SK-N-SH treated with all-trans-retinoic acid at 6 μM for 48 hours (cell line): ENCODE data around the gene IL17REL.

Experiments used
- ZFP30 ChIP-seq: fragments of 450-650 bp; formaldehyde crosslinking; IDR thresholded peaks from 2 replicates; pipeline ENCODE4 v1.5.0; 2022; ENCODE audit warnings: mild to moderate bottlenecking, moderate library complexity
- TF ChIP-seq, protein P1 (sequence below): fragments of 250-450 bp; sonication (Bioruptor Pico); IDR thresholded peaks from 2 replicates; pipeline ENCODE4 v1.5.1; 2020; ENCODE audit warnings: low read depth, mild to moderate bottlenecking, moderate library complexity
- TF ChIP-seq, protein P2 (sequence below): fragments of 250-450 bp; sonication (Bioruptor Pico); IDR thresholded peaks from 2 replicates; pipeline ENCODE4 v1.5.1; 2021; ENCODE audit warnings: mild to moderate bottlenecking, moderate library complexity
- TF ChIP-seq, protein P3 (sequence below): fragments of 250-450 bp; sonication (Bioruptor Pico); IDR thresholded peaks from 2 replicates; pipeline ENCODE4 v1.8.0; 2020; ENCODE audit warnings: mild to moderate bottlenecking, moderate library complexity, borderline replicate concordance

DNA sequence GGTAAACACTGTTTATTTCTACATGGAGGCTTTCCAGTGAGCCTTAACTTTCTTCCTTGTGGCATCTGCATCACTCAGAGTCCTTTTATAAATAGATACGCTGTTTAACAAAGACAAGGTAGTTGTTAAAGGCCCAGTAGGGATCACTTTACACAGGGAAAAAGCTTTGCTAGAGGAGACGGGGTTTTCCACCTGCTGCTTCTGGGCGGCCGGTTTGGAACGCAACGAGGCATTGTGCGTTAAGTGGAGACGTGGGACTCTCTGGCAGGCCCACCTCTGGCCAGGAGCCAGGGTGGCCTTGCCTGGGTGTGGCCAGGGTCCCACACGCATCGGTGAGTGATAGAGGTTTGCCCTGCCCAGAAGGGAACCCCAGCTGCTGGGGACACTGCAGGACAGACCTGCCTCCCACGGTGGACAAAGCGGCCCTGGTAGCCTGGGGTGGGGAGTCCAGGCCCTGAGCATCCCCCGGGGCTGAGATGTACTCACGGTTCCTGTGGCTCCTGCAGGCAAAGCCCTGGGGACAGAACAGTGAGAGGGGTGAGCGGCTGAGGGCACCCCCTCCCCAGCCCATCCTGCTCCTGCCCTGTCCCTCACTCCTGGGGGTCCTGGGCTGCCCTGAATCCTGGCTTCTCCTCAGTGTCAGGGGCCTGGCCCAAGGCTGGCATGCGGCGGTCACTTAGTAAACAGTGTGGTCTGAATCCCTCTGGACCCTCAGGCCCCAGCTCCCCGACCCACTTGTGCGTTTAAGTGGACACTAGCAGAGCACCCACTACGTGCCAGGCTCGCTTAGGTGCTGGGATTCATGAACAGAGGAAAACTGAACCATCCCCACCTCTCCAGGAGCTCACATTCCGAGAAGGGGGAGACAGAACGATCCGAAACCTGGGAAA, 4.2 kb downstream of the IL17REL start:
- TF ChIP-seq, protein P1, sequence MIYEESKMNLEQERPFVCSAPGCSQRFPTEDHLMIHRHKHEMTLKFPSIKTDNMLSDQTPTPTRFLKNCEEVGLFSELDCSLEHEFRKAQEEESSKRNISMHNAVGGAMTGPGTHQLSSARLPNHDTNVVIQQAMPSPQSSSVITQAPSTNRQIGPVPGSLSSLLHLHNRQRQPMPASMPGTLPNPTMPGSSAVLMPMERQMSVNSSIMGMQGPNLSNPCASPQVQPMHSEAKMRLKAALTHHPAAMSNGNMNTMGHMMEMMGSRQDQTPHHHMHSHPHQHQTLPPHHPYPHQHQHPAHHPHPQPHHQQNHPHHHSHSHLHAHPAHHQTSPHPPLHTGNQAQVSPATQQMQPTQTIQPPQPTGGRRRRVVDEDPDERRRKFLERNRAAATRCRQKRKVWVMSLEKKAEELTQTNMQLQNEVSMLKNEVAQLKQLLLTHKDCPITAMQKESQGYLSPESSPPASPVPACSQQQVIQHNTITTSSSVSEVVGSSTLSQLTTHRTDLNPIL, result no peak
- TF ChIP-seq, protein P2, sequence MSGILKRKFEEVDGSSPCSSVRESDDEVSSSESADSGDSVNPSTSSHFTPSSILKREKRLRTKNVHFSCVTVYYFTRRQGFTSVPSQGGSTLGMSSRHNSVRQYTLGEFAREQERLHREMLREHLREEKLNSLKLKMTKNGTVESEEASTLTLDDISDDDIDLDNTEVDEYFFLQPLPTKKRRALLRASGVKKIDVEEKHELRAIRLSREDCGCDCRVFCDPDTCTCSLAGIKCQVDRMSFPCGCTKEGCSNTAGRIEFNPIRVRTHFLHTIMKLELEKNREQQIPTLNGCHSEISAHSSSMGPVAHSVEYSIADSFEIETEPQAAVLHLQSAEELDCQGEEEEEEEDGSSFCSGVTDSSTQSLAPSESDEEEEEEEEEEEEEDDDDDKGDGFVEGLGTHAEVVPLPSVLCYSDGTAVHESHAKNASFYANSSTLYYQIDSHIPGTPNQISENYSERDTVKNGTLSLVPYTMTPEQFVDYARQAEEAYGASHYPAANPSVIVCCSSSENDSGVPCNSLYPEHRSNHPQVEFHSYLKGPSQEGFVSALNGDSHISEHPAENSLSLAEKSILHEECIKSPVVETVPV (CRISPR knock-in tag), result no peak
- no peak for TF ChIP-seq ZFP30 (CRISPR knock-in tag)
- TF ChIP-seq, protein P3, sequence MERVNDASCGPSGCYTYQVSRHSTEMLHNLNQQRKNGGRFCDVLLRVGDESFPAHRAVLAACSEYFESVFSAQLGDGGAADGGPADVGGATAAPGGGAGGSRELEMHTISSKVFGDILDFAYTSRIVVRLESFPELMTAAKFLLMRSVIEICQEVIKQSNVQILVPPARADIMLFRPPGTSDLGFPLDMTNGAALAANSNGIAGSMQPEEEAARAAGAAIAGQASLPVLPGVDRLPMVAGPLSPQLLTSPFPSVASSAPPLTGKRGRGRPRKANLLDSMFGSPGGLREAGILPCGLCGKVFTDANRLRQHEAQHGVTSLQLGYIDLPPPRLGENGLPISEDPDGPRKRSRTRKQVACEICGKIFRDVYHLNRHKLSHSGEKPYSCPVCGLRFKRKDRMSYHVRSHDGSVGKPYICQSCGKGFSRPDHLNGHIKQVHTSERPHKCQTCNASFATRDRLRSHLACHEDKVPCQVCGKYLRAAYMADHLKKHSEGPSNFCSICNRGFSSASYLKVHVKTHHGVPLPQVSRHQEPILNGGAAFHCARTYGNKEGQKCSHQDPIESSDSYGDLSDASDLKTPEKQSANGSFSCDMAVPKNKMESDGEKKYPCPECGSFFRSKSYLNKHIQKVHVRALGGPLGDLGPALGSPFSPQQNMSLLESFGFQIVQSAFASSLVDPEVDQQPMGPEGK, result no peak
